NCI-H2029 (cell line): ENCODE data around the gene NME8.
"Not testable (repeated sequence)": the region's sequence is repeated elsewhere in the genome, so short reads cannot be mapped to it uniquely, and the experiment has no call there.

Source experiments
- DNase-seq: peaks from one replicate; lab custom pipeline; 2025; lab: John Stamatoyannopoulos, UW

The NME8 gene, protein sequence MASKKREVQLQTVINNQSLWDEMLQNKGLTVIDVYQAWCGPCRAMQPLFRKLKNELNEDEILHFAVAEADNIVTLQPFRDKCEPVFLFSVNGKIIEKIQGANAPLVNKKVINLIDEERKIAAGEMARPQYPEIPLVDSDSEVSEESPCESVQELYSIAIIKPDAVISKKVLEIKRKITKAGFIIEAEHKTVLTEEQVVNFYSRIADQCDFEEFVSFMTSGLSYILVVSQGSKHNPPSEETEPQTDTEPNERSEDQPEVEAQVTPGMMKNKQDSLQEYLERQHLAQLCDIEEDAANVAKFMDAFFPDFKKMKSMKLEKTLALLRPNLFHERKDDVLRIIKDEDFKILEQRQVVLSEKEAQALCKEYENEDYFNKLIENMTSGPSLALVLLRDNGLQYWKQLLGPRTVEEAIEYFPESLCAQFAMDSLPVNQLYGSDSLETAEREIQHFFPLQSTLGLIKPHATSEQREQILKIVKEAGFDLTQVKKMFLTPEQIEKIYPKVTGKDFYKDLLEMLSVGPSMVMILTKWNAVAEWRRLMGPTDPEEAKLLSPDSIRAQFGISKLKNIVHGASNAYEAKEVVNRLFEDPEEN

DNA sequence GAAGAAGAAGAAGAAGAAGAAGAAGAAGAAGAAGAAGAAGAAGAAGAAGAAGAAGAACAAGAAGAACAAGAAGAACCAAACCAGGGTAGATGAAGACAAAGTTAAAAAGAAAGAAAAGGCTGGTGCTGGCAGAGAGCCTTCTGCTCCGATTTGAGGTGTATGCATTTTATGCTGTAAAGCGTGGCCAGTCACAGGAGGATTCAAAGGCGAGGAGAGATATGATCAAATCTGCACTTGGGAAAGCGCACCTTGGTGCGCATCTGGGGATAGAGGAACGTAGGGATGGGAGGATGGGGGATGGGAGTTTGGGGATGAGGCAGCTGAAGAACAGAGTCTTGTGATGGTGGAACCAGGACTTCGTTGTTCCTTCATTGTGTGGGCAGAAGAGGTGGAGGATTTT is at the start of gene NME8:
NME8 (plus strand) TSS at position 301 of the 400 bp plus-strand sequence. CDS start 1,670 bp downstream, outside the sequence.
- DNase-seq = no peak

DNA sequence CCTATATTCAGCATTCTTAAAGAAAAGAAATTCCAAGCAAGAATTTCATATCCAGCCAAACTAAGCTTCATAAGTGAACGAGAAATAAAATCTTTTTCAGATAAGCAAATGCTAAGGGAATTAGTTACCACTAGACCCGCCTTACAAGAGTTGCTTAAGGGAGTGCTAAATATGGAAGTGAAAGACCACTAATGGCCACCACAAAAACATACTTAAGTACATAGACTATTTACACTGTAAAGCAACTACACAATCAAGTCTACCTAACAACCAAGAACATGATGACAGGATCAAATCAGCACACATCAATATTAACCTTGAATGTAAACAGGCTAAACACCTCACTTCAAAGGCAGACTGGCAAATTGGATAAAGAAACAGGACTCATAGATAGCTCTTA is 42.2 kb upstream of the NME8 start:
- DNase-seq = no peak

DNA sequence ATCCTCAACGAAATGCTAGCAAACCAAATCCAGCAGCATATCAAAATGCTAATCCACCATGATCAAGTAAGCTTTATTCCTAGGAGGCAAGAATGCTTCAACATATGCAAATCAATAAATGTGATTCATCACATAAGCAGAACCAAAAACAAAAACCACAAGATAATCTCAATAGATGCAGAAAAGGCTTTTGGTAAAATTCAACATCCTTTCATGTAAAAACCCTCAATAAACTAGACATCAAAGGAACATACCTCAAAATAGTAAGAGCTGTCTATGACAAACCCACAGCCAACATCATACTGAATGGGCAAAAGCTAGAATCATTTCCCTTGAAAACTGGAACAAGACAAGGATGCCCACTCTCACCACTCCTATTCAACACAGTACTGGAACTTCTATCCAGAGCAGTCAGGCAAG is 36.2 kb upstream of the NME8 start:
- DNase-seq = not testable (repeated sequence)

DNA sequence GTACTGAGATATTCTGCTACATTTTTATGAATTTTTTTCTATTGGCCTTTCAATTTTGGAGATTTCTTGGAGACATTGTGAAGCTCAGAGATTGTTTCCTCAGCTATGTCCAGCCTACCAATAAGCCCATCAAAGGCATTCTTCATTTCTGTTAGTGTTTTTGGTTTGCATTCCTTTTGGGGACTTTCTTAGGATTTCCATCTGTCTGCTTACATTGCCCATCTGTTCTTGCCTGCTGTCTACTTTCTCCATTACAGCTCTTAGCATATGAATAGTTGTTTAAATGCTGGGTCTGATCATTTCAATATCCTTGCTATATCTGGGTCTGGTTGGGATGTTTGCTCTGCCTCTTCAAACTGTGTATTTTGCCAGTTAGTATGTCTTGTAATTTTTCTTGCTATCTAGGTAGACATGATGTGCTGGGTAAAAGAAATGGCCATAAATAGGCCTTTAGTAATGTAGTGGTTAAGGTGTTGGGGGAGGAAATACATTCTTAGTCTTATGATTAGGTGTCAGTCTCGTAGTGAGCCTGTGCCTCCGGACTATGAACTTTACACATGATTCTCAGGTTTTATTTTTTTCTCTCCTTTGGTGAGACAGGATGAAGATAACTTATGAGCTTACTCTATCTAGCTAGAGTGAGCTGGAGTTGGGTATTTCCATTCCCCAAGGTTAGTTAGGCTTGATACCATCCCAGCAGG is 32.6 kb upstream of the NME8 start:
- DNase-seq = no peak

- no peak for DNase-seq
Observed at GRCh38 chr7:37816922-37817590, 31.3 kb upstream of the NME8 start.

- no peak for DNase-seq
Observed at GRCh38 chr7:37817591-37817960, 30.8 kb upstream of the NME8 start.

GRCh38 chr7:37817996-37818720 is 30.2 kb upstream of the NME8 start:
- DNase-seq = no peak

GRCh38 chr7:37820708-37821468 is 27.5 kb upstream of the NME8 start:
- DNase-seq = no peak

- DNase-seq = no peak
Observed at GRCh38 chr7:37822946-37823345, 25.5 kb upstream of the NME8 start.

- DNase-seq = no peak
Observed at GRCh38 chr7:37823557-37823956, 24.8 kb upstream of the NME8 start.

- DNase-seq = no peak
Observed at GRCh38 chr7:37825038-37825437, 23.4 kb upstream of the NME8 start.

DNA sequence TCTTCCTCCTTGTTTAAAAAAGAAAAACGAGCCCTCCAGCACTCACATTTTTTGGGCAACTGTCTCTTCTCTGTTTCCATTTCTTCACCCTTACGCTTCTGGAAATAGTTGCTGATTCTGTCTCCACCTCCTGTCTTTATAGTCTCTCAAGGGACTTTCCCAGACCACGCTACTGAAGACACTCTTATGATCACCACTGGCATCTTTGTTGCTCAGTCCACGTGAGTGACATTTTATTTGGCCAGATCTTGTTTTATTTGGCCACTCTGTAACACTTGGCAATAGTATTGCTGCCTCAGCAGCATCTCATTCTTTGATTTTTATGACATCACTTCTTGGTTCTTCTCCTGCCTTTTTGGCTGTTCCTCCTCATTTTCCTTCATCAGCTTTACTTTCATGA is 21.6 kb upstream of the NME8 start:
- no peak for DNase-seq

DNA sequence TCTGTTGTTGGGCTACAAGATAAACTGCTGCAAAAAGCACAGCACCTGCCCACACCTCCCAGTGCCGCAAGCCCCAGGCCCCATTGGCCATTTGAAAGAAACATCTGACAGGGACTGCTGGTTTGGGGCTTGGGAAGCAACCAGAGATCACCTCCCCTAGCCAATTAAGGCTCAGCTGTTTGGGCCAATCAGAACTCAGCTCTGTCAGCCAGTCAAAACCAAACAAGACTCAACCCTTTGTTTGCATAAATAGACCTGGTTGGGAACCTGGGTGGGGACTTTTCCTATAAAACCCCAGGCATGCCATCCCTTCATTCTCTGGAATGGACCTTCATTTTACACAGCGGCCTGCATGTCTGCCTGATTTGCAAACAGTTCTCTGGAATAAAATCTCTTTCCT is 17.2 kb upstream of the NME8 start:
- DNase-seq = no peak

GRCh38 chr7:37832194-37832593 is 16.2 kb upstream of the NME8 start:
- no peak for DNase-seq

GRCh38 chr7:37833107-37833817 is 15.1 kb upstream of the NME8 start:
- no peak for DNase-seq

- DNase-seq = no peak
Observed at GRCh38 chr7:37833818-37834146, 14.6 kb upstream of the NME8 start.

- DNase-seq = no peak
Observed at GRCh38 chr7:37853468-37853867, 5.1 kb downstream of the NME8 start.

GRCh38 chr7:37882086-37882485 is 33.7 kb downstream of the NME8 start:
- DNase-seq = no peak

- no peak for DNase-seq
Observed at GRCh38 chr7:37893359-37893758, 45.0 kb downstream of the NME8 start.

DNA sequence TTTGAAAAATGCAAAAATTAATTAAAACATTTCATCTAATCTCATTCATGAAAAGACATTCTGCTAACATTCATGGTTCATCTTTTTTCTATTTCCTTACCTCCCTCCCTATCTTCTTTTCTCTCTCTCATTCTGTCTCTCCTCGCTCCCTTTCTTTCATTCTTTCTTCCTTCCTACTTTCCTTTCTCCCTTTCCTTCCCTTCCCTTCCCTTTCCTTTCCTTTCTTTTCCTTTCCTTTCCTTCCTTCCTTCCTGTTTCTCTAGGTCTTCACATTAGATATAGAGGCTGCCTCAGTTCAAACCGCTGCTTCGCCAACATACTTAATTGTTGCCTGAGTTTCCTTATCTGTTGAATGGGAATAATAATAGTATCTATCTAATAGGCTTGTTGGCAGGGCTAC is 46.3 kb downstream of the NME8 start:
- DNase-seq = no peak
